Prostate gland (tissue), 2 donors: ENCODE data around the gene CCDC136. TPM values are rescaled to one million over a fixed set of nuclear protein-coding genes. Genes with fewer than 3 reads are reported as not detected.

Source experiments
- DNase-seq: peaks from one replicate; pipeline ENCODE4 v3.0.0-alpha.2; 2019; ENCODE audit warnings: low spot score
- H3K27ac ChIP-seq, 2 donors: fragments of 200-600 bp; sonication (generic); 2 replicates each; pipeline ENCODE4 v1.5.1; 2017 to 2019
- H3K27me3 ChIP-seq: fragments of 200-600 bp; sonication (generic); replicated peaks from 2 replicates; pipeline ENCODE4 v1.5.1; 2019; ENCODE audit not compliant: insufficient read depth
- H3K36me3 ChIP-seq, 2 donors: fragments of 200-600 bp; sonication (generic); 1 replicate in 1 of 2; 2 replicates in 1 of 2; pipeline versions ENCODE4 v1.5.1 to v1.8.1; 2017 to 2019
- H3K4me1 ChIP-seq: fragments of 200-600 bp; sonication (generic); replicated peaks from 2 replicates; pipeline ENCODE4 v1.5.1; 2019
- H3K4me3 ChIP-seq, 2 donors: fragments of 200-600 bp; sonication (generic); 2 replicates each; pipeline ENCODE4 v1.5.1; 2017 to 2019
- H3K9me3 ChIP-seq: fragments of 200-600 bp; sonication (generic); 2 replicates; pipeline ENCODE4 v1.5.1; 2017
- POLR2A ChIP-seq: fragments of 450-650 bp; IDR thresholded peaks from one replicate; pipeline ENCODE4 v1.6.1; 2016; ENCODE audit warnings: antibody characterized with exemption, mild to moderate bottlenecking
- POLR2AphosphoS5 ChIP-seq: sonication (generic); formaldehyde crosslinking; IDR thresholded peaks from one replicate; pipeline ENCODE4 v1.6.1; 2017; ENCODE audit warnings: antibody characterized with exemption
- WGBS: methylation state at CpG from one replicate; pipeline ENCODE4 v1.1.5; 2018; 5-methylcytosine and 5-hydroxymethylcytosine counted together
- intact Hi-C: fragments of 100-400 bp; cut with DNase I; formaldehyde crosslinking; loops from one replicate; pipeline ENCODE4 v1.14.2; 2022
- total RNA-seq, 2 donors: library from RNA; depleted of rRNA; stranded (reverse); fragments of >200 nt; gene quantifications; one replicate each; pipeline ENCODE4 v1.1.0, GENCODE V29; 2016
- TF ChIP-seq, protein P1 (sequence below), 4 experiments: fragments of 200-600 bp in 2 of 4; fragments of 450-650 bp in 2 of 4; sonication (generic) in 2 of 4; IDR thresholded peaks; 1 replicate in 3 of 4; 2 replicates in 1 of 4; pipeline ENCODE4 v1.5.1; 2016 to 2019; ENCODE audit warnings: antibody characterized with exemption in 4 of 4, mild to moderate bottlenecking in 2 of 4, moderate library complexity in 2 of 4

Gene CCDC136
- total RNA-seq, 2 donors from 2014 or later = 11.7 to 61.2 TPM

DNA sequence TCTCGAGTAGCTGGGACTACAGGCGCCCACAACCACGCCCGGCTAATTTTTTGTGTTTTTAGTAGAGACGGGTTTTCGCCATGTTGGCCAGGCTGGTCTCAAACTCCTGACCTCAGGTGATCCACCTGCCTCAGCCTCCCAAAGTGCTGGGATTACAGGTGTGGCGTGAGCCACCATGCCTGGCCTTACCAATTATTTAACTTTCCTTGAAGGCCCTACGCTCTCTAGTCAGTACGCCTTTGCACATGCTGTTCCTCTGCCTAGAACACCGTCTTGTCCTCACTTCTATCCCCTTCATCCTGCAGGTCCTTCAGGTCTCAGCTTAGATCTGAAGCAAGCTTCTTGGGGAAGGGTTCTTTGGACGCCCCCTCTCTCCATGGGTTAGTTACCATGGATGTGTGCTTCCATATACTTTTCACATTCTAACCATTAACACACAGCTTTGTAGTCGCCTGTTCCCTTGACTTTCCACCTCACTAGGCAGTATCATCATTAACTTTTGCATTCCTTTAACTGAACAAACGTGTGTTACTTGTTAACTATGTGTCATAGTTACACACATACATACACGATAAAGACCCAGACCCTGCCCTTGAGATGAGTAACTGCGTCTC is 70.3 kb downstream of the CCDC136 start:
- Histone ChIP-seq H3K36me3 (no peaks in the 10 kb centered on the region), H3K4me1 (peaks cover 7% of the 10 kb centered on the region), H3K9me3 (no peaks in the 10 kb centered on the region), H3K27ac (no peak overlapping the region), H3K4me3 (peak overlapping the region; percentile 55 to 76), H3K27me3 (no peaks in the 10 kb centered on the region)
- no peak for DNase-seq
- TF ChIP-seq POLR2A (no peak), POLR2AphosphoS5 (no peak)
- TF ChIP-seq, protein P1, sequence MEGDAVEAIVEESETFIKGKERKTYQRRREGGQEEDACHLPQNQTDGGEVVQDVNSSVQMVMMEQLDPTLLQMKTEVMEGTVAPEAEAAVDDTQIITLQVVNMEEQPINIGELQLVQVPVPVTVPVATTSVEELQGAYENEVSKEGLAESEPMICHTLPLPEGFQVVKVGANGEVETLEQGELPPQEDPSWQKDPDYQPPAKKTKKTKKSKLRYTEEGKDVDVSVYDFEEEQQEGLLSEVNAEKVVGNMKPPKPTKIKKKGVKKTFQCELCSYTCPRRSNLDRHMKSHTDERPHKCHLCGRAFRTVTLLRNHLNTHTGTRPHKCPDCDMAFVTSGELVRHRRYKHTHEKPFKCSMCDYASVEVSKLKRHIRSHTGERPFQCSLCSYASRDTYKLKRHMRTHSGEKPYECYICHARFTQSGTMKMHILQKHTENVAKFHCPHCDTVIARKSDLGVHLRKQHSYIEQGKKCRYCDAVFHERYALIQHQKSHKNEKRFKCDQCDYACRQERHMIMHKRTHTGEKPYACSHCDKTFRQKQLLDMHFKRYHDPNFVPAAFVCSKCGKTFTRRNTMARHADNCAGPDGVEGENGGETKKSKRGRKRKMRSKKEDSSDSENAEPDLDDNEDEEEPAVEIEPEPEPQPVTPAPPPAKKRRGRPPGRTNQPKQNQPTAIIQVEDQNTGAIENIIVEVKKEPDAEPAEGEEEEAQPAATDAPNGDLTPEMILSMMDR (IDR thresholded peaks at IDR 0.05) = no peak
- 71% methylated on average over 15 of the region's 15 CpGs for WGBS
- intact Hi-C loops = no loop called here

DNA sequence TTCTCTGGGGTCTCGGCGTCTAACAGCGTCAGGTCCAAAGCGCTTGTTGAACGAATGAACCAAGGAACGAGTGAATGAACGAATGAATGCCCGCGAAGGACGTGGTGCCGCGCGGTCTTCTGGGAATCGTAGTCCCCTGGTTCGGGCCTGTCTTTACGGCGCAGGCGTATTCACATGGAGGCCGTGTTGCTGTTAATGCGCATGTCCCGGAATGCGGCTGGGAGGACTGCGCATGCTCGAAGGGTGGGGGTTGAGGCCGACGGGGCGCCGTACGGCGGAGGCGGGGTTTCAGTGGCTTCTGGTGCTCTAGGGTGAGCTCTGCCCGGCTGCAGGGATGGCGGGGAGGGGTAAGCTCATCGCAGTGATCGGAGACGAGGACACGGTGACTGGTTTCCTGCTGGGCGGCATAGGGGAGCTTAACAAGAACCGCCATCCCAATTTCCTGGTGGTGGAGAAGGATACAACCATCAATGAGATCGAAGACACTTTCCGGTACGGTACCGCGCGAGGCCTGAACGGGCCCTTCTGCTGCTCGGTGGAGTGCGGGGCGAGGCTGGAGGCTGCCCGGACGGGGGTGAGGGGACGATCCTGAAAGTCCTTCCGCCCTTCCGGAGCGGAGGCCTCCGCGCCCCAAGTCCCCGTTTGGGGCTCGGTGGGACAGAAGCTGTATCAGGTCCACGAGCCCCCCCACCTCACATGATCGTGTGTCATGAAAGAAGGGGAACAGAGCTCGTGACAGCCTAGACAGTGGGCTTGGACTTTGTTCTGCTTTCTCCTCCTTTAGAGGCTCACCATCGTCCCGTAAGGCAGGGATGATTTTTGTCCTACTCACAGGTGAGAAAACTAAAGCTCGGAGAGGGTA is 71.0 kb downstream of the CCDC136 start, which contains the start of gene ATP6V1F:
Gene ATP6V1F (plus strand): TSS at position 286 of the 862 bp plus-strand sequence. CDS start 49 bp downstream, at position 335.
- peak; percentile 87 for TF ChIP-seq POLR2A
- peak; percentile 99 for TF ChIP-seq POLR2AphosphoS5
- TF ChIP-seq, protein P1 (IDR thresholded peaks at IDR 0.05) = peak in 2 of 4 experiments; percentile 30 to 32
- H3K9me3 ChIP-seq = no peaks in the 10 kb centered on the region
- peak within 1 kb of the TSS; percentile 60 to 74 for H3K27ac ChIP-seq
- WGBS = under 1% methylated on average over 65 of the region's 65 CpGs
- H3K4me3 ChIP-seq = peak within 1 kb of the TSS; percentile 55 to 76
- intact Hi-C loops = no loop called here
- peak; percentile 96 for DNase-seq
- H3K27me3 ChIP-seq = no peaks in the 10 kb centered on the region
- no peaks in the 10 kb centered on the region for H3K36me3 ChIP-seq
- peaks cover 7% of the 10 kb centered on the region for H3K4me1 ChIP-seq

DNA sequence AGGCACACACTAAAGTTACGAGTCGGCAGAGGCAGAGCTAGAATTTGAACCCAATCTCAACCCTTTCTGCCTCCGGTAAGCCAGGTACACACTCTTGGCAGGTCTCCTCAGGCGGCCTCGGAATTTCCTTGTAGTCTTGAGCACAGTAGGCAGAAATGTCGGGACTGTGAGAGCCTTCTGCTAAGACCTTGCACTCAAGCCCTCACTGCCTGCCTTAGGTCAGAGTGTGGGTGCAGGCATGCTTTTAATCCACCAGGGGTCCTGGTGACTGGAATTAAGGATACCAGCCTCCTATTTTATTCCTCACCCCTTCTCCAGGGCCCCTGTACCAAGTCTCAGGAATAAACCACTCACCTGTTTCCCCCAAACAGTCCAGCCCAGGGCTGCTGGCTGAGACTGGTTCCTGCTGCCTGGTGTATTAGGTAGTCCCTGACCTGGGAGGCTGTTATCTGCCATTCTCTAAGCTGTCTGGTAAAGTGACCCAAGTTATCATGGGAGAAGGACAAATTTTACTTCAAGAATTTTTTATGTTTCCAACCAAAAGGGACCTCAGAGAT is 71.7 kb downstream of the CCDC136 start:
- H3K27me3 ChIP-seq = no peaks in the 10 kb centered on the region
- H3K4me1 ChIP-seq = peaks cover 7% of the 10 kb centered on the region
- WGBS = 0% methylated on average over 6 of the region's 6 CpGs
- peak overlapping the region; percentile 60 to 74 for H3K27ac ChIP-seq
- TF ChIP-seq POLR2AphosphoS5 = no peak
- no peak for TF ChIP-seq POLR2A
- TF ChIP-seq, protein P1 (IDR thresholded peaks at IDR 0.05) = peak in 2 of 4 experiments; percentile 5 to 47
- intact Hi-C loops = no loop called here
- H3K4me3 ChIP-seq = peak overlapping the region; percentile 55 to 76
- H3K36me3 ChIP-seq = no peaks in the 10 kb centered on the region
- DNase-seq = peak; percentile 33
- H3K9me3 ChIP-seq = no peaks in the 10 kb centered on the region

DNA sequence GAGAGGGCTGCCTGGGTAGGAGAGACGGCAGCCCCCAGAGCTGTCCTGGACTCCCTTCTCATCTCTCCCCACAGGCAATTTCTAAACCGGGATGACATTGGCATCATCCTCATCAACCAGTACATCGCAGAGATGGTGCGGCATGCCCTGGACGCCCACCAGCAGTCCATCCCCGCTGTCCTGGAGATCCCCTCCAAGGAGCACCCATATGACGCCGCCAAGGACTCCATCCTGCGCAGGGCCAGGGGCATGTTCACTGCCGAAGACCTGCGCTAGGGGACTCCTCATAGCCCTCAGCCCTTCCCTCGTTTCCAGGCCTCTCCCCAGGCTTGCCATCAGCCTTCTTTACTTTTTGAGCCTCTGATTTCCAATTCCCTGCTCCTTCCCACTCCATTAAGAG is 73.5 kb downstream of the CCDC136 start:
- no peaks in the 10 kb centered on the region for H3K27me3 ChIP-seq
- peaks cover 9% of the 10 kb centered on the region for H3K4me1 ChIP-seq
- H3K36me3 ChIP-seq = no peaks in the 10 kb centered on the region
- WGBS = 94% methylated on average over 12 of the region's 12 CpGs
- no peak for DNase-seq
- intact Hi-C loops = loop anchor here (5.0 kb wide), 1 partner anchor 258 kb away; no protein-coding TSS in a partner anchor
- no peaks in the 10 kb centered on the region for H3K9me3 ChIP-seq
- TF ChIP-seq POLR2A = no peak
- no peak for TF ChIP-seq POLR2AphosphoS5
- TF ChIP-seq, protein P1 (IDR thresholded peaks at IDR 0.05) = no peak
- no peak overlapping the region for H3K4me3 ChIP-seq
- no peak overlapping the region for H3K27ac ChIP-seq
